Naive thymus-derived CD4-positive, alpha-beta T cell (primary cell): ENCODE measurements around the gene HIF3A. TPM values are rescaled to one million over a fixed set of nuclear protein-coding genes. Genes with fewer than 3 reads are reported as not detected.

Experiments used
- ATAC-seq: fragments of 150-1000 bp; cut with Tn5 transposase; 2 replicates; pipeline ENCODE4 v1.10.0; 2021; ENCODE audit warnings: mild to moderate bottlenecking, moderate library complexity
- CTCF ChIA-PET: fragments of 350-600 bp; sonication (Branson Sonifier 250); formaldehyde crosslinking; loops from one replicate; lab custom pipeline; 2021; ENCODE audit warnings: antibody characterized with exemption; lab: Charles Lee
- POLR2A ChIA-PET: fragments of 350-600 bp; sonication (Branson Sonifier 250); formaldehyde crosslinking; loops from one replicate; lab custom pipeline; 2021; ENCODE audit warnings: antibody characterized with exemption, inconsistent platforms; lab: Charles Lee
- DNase-seq, 9 donors: peaks; one replicate each; pipeline versions ENCODE4 v3.0.0 to v3.0.0-alpha.2; 2020 to 2022; ENCODE audit warnings: mixed read lengths in 1 of 9
- H3K27ac ChIP-seq: one replicate; pipeline ENCODE4 v1.7.0; 2013; ENCODE audit warnings: mild to moderate bottlenecking, low read depth, low read length, moderate library complexity
- H3K27me3 ChIP-seq, 2 donors: one replicate each; pipeline ENCODE4 v1.7.0; 2013; ENCODE audit warnings: low read length in 2 of 2, mild to moderate bottlenecking in 2 of 2, moderate library complexity in 2 of 2; ENCODE audit not compliant: control insufficient read depth in 2 of 2, insufficient read depth in 2 of 2
- H3K36me3 ChIP-seq, 3 experiments: 1 replicate in 2 of 3; 2 replicates in 1 of 3; pipeline ENCODE4 v1.7.0; 2013; ENCODE audit warnings: low read length in 3 of 3, mild to moderate bottlenecking in 3 of 3, moderate library complexity in 1 of 3; ENCODE audit not compliant: insufficient read depth in 3 of 3, control insufficient read depth in 2 of 3
- H3K4me1 ChIP-seq, 2 donors: one replicate each; pipeline ENCODE4 v1.7.0; 2013; ENCODE audit warnings: low read length in 2 of 2, mild to moderate bottlenecking in 2 of 2, moderate library complexity in 1 of 2; ENCODE audit not compliant: control insufficient read depth in 2 of 2, insufficient read depth in 2 of 2
- H3K4me3 ChIP-seq: 2 replicates; pipeline ENCODE4 v1.7.0; 2013; ENCODE audit warnings: mild to moderate bottlenecking, low read length
- H3K9me3 ChIP-seq, 3 experiments: 1 replicate in 2 of 3; 2 replicates in 1 of 3; pipeline ENCODE4 v1.7.0; 2013; ENCODE audit warnings: low read length in 3 of 3; ENCODE audit not compliant: control insufficient read depth in 2 of 3
- H3K27ac Mint-ChIP-seq, 9 donors: one replicate each; pipeline ENCODE4 v1.8.0; 2020 to 2022; ENCODE audit warnings: mixed read lengths in 9 of 9, mild to moderate bottlenecking in 8 of 9, moderate library complexity in 5 of 9, inconsistent platforms in 2 of 9
- H3K27me3 Mint-ChIP-seq, 5 donors: one replicate each; pipeline ENCODE4 v1.8.0; 2021 to 2022; ENCODE audit warnings: mixed read lengths in 5 of 5, mild to moderate bottlenecking in 1 of 5
- H3K36me3 Mint-ChIP-seq, 5 donors: one replicate each; pipeline ENCODE4 v1.8.0; 2020 to 2022; ENCODE audit warnings: mixed read lengths in 5 of 5, mild to moderate bottlenecking in 3 of 5, inconsistent platforms in 1 of 5
- H3K4me1 Mint-ChIP-seq, 7 donors: one replicate each; pipeline ENCODE4 v1.8.0; 2020 to 2022; ENCODE audit warnings: mixed read lengths in 7 of 7, mild to moderate bottlenecking in 3 of 7, inconsistent platforms in 1 of 7
- H3K4me3 Mint-ChIP-seq, 10 donors: one replicate each; pipeline ENCODE4 v1.8.0; 2020 to 2022; ENCODE audit warnings: mild to moderate bottlenecking in 10 of 10, mixed read lengths in 10 of 10, moderate library complexity in 6 of 10, inconsistent platforms in 2 of 10
- H3K9me3 Mint-ChIP-seq, 11 donors: one replicate each; pipeline ENCODE4 v1.8.0; 2020 to 2022; ENCODE audit warnings: mixed read lengths in 11 of 11, mild to moderate bottlenecking in 4 of 11, inconsistent platforms in 1 of 11, moderate library complexity in 1 of 11
- intact Hi-C, 2 donors: fragments of 100-400 bp; cut with micrococcal nuclease; formaldehyde crosslinking; loops; one replicate each; pipeline ENCODE4 v1.15.1; 2023
- polyA plus RNA-seq, 2 donors: library from polyadenylated mRNA; unstranded; fragments of 300-500 nt; fragmentation: Illumina TruSeq; gene quantifications; one replicate each; pipeline ENCODE4 v1.2.3, GENCODE V29; 2021
- total RNA-seq, 6 experiments: library from RNA in 5 of 6; stranded (reverse) in 5 of 6; gene quantifications; 1 replicate in 5 of 6; 2 replicates in 1 of 6; pipeline ENCODE4 v1.2.3 and lab custom pipeline; 2021 to 2026

Gene HIF3A
- total and polyA plus RNA-seq, 7 experiments from 2014 or later: not detected

- ChIA-PET CTCF (interaction anchor here (0.9 kb wide), 1 partner anchor 12 kb away, joined by 4 read pairs; no protein-coding TSS in a partner anchor), POLR2A (no interaction called here)
- Mint-ChIP-seq H3K36me3 (peaks cover 13 to 68% (median 29%) of the 10 kb centered on the region in 5 donors), H3K4me3 (no peak overlapping the region), H3K4me1 (peaks cover 2 to 14% (median 5%) of the 10 kb centered on the region in 7 donors), H3K27ac (no peak overlapping the region), H3K27me3 (no peaks in the 10 kb centered on the region), H3K9me3 (no peaks in the 10 kb centered on the region)
- Histone ChIP-seq H3K4me3 (no peak overlapping the region), H3K27ac (no peak overlapping the region), H3K4me1 (no peaks in the 10 kb centered on the region), H3K9me3 (no peaks in the 10 kb centered on the region), H3K36me3 (peaks cover 4 to 81% (median 8%) of the 10 kb centered on the region in 3 experiments), H3K27me3 (no peaks in the 10 kb centered on the region)
- ATAC-seq (no peak), DNase-seq (no peak)
- intact Hi-C loops: no loop called here
These were observed 85.0 kb downstream of the HIF3A start for GRCh38 chr19:46381756-46382345.

- Histone ChIP-seq H3K4me1 (no peaks in the 10 kb centered on the region), H3K36me3 (peaks cover 0 to 82% (median 8%) of the 10 kb centered on the region in 3 experiments), H3K27me3 (no peaks in the 10 kb centered on the region), H3K4me3 (no peak overlapping the region), H3K9me3 (no peaks in the 10 kb centered on the region), H3K27ac (no peak overlapping the region)
- no peaks in the 10 kb centered on the region for H3K9me3 Mint-ChIP-seq
- ATAC-seq (no peak), DNase-seq (no peak)
- no peak overlapping the region for H3K27ac Mint-ChIP-seq
- peaks cover 13 to 65% (median 29%) of the 10 kb centered on the region in 5 donors for H3K36me3 Mint-ChIP-seq
- H3K27me3 Mint-ChIP-seq: no peaks in the 10 kb centered on the region
- POLR2A ChIA-PET: no interaction called here
- CTCF ChIA-PET: no interaction called here
- intact Hi-C loops: no loop called here
- no peak overlapping the region for H3K4me3 Mint-ChIP-seq
- peaks cover 2 to 14% (median 5%) of the 10 kb centered on the region in 7 donors for H3K4me1 Mint-ChIP-seq
These were observed 86.5 kb downstream of the HIF3A start for GRCh38 chr19:46383171-46383815.

GRCh38 chr19:46383846-46384245, 87.0 kb downstream of the HIF3A start:
- no peak for ATAC-seq
- ChIA-PET POLR2A (no interaction called here), CTCF (interaction anchor here (0.6 kb wide), 1 partner anchor 42 kb away, joined by 3 read pairs; no protein-coding TSS in a partner anchor)

GRCh38 chr19:46384396-46384795, 87.6 kb downstream of the HIF3A start:
- intact Hi-C loops: no loop called here
- H3K4me1 Mint-ChIP-seq: peaks cover 2 to 12% (median 5%) of the 10 kb centered on the region in 7 donors
- DNase-seq (no peak), ATAC-seq (no peak)
- Histone ChIP-seq H3K4me3 (no peak overlapping the region), H3K4me1 (no peaks in the 10 kb centered on the region), H3K27ac (no peak overlapping the region), H3K27me3 (no peaks in the 10 kb centered on the region), H3K36me3 (peaks cover 0 to 91% (median 8%) of the 10 kb centered on the region in 3 experiments), H3K9me3 (no peaks in the 10 kb centered on the region)
- CTCF ChIA-PET: interaction anchor here (0.6 kb wide), 2 partner anchors 41 to 67 kb away, joined by 3 read pairs; no protein-coding TSS in a partner anchor
- peaks cover 0 to 3% (median 0%) of the 10 kb centered on the region in 11 donors for H3K9me3 Mint-ChIP-seq
- H3K36me3 Mint-ChIP-seq: peaks cover 14 to 70% (median 33%) of the 10 kb centered on the region in 5 donors
- POLR2A ChIA-PET: no interaction called here
- no peak overlapping the region for H3K27ac Mint-ChIP-seq
- no peaks in the 10 kb centered on the region for H3K27me3 Mint-ChIP-seq
- H3K4me3 Mint-ChIP-seq: no peak overlapping the region

More at GRCh38 chr19:46383846-46384245, 87.0 kb downstream of the HIF3A start:
- H3K27me3 Mint-ChIP-seq: no peaks in the 10 kb centered on the region
- H3K4me3 ChIP-seq: no peak overlapping the region
- no peak overlapping the region for H3K27ac ChIP-seq
- H3K4me1 ChIP-seq: no peaks in the 10 kb centered on the region
- peaks cover 13 to 67% (median 29%) of the 10 kb centered on the region in 5 donors for H3K36me3 Mint-ChIP-seq
- peaks cover 0 to 88% (median 8%) of the 10 kb centered on the region in 3 experiments for H3K36me3 ChIP-seq
- no peaks in the 10 kb centered on the region for H3K27me3 ChIP-seq
- no peaks in the 10 kb centered on the region for H3K9me3 Mint-ChIP-seq
- no peak overlapping the region for H3K4me3 Mint-ChIP-seq
- no peak overlapping the region for H3K27ac Mint-ChIP-seq
- intact Hi-C loops: no loop called here
- peaks cover 2 to 14% (median 5%) of the 10 kb centered on the region in 7 donors for H3K4me1 Mint-ChIP-seq
- DNase-seq: no peak
- H3K9me3 ChIP-seq: no peaks in the 10 kb centered on the region

GRCh38 chr19:46385636-46386035, 88.8 kb downstream of the HIF3A start:
- H3K27ac ChIP-seq: no peak overlapping the region
- H3K4me3 ChIP-seq: no peak overlapping the region
- peak overlapping the region in 2 of 9 donors; percentile 23 to 70 for H3K27ac Mint-ChIP-seq
- H3K4me1 ChIP-seq: no peaks in the 10 kb centered on the region
- H3K4me3 Mint-ChIP-seq: no peak overlapping the region
- no peak for ATAC-seq
- H3K27me3 ChIP-seq: no peaks in the 10 kb centered on the region
- H3K4me1 Mint-ChIP-seq: peaks cover under 1 to 8% (median 5%) of the 10 kb centered on the region in 7 donors
- no peaks in the 10 kb centered on the region for H3K9me3 ChIP-seq
- intact Hi-C loops: no loop called here
- ChIA-PET POLR2A (interaction anchor here (0.6 kb wide), 1 partner anchor 34 kb away, joined by 3 read pairs; no protein-coding TSS in a partner anchor), CTCF (no interaction called here)
- peaks cover 17 to 66% (median 30%) of the 10 kb centered on the region in 5 donors for H3K36me3 Mint-ChIP-seq
- H3K27me3 Mint-ChIP-seq: no peaks in the 10 kb centered on the region
- peaks cover 0 to 92% (median 16%) of the 10 kb centered on the region in 3 experiments for H3K36me3 ChIP-seq
- H3K9me3 Mint-ChIP-seq: peaks cover 0 to 6% (median 0%) of the 10 kb centered on the region in 11 donors
- no peak for DNase-seq

- Mint-ChIP-seq H3K4me3 (no peak overlapping the region), H3K36me3 (peaks cover 12 to 61% (median 25%) of the 10 kb centered on the region in 5 donors), H3K9me3 (peaks cover 0 to 6% (median 0%) of the 10 kb centered on the region in 11 donors), H3K27me3 (no peaks in the 10 kb centered on the region), H3K4me1 (peaks cover 0 to 8% (median under 1%) of the 10 kb centered on the region in 7 donors), H3K27ac (peak overlapping the region in 2 of 9 donors; percentile 23 to 70)
- no peak for ATAC-seq
- CTCF ChIA-PET: interaction anchor here (0.7 kb wide), 1 partner anchor 14 kb away, joined by 3 read pairs; no protein-coding TSS in a partner anchor
- no peaks in the 10 kb centered on the region for H3K4me1 ChIP-seq
- H3K4me3 ChIP-seq: no peak overlapping the region
- POLR2A ChIA-PET: no interaction called here
- H3K9me3 ChIP-seq: no peaks in the 10 kb centered on the region
- H3K27ac ChIP-seq: no peak overlapping the region
- no peak for DNase-seq
- H3K36me3 ChIP-seq: peaks cover 0 to 92% (median 16%) of the 10 kb centered on the region in 3 experiments
- H3K27me3 ChIP-seq: no peaks in the 10 kb centered on the region
- intact Hi-C loops: no loop called here
These were observed 89.3 kb downstream of the HIF3A start for GRCh38 chr19:46386151-46386550.
